Activated CD8-positive, alpha-beta memory T cell treated with anti-CD3 and anti-CD28 coated beads for 48 hours (primary cell): ENCODE measurements around the gene PYGO2.

Source experiments
- DNase-seq, 3 experiments: peaks; one replicate each; pipeline ENCODE4 v3.0.0-alpha.2; 2020; ENCODE audit warnings: low read depth in 2 of 3, low spot score in 2 of 3

Gene PYGO2

DNA sequence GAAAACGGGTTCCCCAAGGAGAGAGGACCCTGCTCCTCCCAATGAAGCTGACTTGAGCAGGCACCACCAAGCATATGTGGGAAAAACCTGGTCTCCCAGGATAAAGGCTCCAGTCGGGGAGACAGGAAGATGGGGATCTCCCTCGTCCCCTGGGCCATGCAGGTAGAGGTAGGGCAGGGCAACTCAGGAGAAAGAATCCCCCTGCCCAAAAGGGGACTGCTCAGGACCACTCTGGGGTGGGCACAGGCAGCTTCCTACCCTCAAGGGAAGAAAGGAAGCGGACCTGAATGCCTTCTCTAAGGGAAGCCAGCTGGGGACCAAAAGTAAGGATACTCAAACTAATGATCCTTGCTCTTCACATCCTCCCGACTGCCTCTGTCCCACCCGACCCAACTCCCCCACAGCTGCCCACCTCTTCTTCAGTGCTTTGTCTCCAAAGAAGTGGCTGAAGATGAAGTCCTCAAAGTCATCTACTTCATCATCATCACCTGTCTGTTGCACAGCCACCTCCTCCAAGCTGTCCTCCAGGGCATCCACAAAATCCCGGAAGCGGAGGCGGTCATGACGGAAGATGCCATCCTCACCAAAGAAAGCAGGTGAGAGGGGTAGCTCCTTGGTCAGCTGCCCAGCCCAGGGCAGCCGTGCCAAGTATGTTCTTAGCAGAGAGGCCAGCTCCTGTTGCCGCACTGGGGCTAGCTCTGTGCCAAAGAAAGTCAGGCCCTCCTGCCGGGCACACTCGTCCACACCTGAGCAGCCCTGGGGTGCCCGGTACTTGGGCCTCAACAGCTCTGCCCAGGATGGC is 16.2 kb downstream of the PYGO2 start:
- no peak for DNase-seq

- DNase-seq: no peak
Observed at GRCh38 chr1:154944401-154945159, 17.0 kb downstream of the PYGO2 start.

- no peak for DNase-seq
Observed at GRCh38 chr1:154943649-154944400, 17.8 kb downstream of the PYGO2 start.

- DNase-seq: no peak
Observed at GRCh38 chr1:154941333-154942013, 20.1 kb downstream of the PYGO2 start.

GRCh38 chr1:154940651-154941194 is 20.9 kb downstream of the PYGO2 start:
- DNase-seq: no peak

GRCh38 chr1:154940213-154940560 is 21.4 kb downstream of the PYGO2 start:
- DNase-seq: no peak

DNA sequence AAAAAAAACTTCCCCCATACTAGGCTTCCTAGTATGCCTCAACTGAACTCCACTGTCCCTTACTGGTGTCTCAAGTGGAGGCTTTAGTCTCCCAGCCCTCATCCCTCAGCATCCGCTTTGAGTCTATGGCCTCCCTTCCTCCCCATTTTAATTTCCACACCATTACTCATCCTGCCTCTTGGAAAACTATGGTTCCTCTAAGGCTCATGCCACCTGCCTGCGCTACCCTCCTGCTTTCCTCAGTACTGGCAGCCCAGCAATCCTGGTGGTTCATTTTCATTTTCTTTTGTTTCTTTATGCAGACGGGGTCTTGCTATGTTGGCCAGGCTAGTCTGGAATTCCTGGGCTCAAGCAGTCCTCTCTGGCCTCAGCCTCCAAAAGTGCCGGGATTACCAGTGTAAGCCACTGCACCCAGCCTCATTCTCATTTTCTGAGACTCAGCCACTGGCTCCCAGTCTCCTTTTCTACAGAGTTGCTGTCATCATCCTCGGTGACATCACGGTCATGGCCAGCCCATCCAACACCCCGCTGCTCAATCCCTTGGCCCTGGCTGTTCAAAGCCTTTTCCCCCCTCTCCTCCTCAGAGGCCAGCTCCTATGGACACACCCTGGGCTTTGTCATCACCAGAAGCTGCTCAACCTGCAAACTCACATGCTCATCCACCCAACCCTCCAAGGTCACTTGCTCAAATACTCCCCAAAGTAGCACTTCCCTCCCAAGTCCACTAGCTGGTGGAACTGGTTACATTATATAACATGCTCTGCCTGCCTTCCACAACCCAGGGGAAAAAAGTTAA is 22.8 kb downstream of the PYGO2 start:
- DNase-seq: no peak

- no peak for DNase-seq
Observed at GRCh38 chr1:154937988-154938386, 23.6 kb downstream of the PYGO2 start.

DNA sequence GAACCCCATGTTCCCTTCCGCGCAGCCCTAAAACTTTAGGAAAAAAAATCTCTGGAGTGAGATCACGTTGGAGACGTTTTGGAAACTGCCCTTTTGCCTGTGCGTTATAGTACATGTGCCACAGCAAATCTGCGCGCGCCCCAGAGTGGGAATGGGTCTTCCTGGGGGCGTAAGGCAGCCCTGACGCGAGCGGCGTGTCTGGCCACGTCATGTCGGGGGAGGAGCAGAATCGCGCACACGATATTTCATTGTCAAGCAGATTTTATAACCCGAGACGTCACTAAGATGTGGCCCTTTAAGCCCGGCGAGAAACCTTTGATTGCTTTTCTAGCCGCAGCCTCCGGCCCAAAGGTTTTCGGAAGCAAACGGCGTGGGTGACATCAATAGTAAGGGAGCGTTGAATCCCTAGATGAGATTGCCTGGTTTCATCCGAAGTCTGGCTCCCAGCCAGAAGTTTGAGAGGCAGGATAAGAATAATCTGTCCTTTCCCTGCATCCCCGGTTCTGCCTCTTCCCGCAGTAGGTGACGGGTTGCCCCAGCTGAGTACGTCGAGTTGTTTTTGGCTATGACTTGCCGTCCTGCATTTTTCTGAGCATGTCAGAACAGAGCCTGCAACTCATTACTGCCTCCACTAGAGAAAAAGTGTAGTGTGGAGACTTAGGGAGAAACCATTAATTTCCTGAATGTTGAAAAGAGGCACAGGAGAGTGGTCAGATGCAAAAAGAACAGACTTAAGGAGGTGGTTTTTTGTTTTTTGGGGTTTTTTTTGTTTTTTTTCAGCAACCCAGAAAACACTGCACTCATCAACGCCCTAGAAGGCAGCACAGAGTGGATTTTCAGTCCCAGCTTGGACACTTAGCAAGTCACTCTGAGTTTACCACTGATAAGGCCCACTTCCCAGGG is 24.2 kb downstream of the PYGO2 start:
- DNase-seq: peak in 2 of 3 experiments; percentile 68 to 75

DNA sequence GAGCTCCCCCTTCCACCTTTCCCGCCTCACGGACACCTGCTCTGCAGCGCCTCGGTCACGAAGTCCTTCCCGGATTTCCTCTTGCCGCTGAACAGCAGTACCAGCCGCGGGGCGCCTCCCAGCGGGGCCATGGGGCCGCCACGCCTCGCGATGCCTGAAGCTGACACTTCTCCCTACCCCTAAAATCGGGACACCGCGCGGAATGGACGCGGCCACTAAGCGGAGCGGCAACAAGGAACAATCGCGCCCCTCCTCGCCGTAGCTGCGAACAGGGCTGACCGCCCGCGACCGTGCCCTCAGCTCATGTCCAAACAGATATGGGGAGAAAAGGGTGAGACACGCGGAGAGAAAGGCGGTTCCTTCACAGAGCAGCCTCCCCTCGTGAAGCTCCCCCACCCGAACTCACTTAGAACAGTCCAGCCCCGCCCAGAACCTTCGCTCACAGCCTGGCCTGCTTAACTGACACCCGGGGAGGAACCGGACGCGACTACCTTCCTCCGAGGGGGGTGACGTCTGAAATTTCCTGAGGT is 25.0 kb downstream of the PYGO2 start, which contains the start of gene PMVK:
PMVK (minus strand) TSS at position 165 of the 530 bp plus-strand sequence; CDS start at position 131, 34 bp downstream.
- DNase-seq: peak; percentile 79 to 88 (median 80)

DNA sequence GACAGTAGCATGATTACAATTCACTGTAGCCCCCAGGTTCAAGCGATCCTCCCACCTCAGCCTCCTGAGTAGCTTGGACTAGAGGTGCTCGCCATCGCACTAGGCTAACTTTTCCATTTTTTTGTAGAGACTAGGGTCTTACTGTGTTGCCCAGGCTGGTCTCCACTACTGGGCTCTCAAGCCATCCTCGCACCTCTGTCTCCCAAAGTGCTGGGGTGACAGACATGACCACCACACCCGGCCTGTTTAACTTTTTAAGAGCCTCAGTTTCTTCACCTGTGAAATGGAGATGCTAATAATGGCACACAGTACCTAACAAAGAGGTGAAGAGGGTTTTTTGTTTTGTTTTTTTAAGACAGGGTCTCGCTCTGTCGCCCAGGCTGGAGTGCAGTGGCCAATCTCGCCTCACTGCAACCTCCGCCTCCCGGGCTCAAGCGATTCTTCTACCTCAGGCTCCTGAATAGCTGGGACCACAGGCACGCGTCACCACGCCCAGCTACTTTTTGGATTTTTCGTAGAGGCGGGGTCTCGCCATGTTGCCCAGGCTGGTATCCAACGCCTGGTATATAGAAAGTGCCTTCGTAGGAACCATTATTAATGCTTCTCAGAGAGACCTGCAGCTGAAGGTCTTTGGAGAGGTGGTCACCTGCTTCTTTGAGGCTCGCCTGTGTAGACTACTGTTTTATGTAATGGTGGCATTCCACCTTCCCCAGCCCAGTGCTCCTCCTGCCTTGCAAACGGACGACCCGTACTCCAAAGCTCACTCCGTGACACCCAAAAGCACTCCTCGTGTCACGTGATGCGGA is 25.6 kb downstream of the PYGO2 start:
- no peak for DNase-seq

GRCh38 chr1:154934358-154934948 is 27.1 kb downstream of the PYGO2 start:
- no peak for DNase-seq

- no peak for DNase-seq
Observed at GRCh38 chr1:154931940-154932487, 29.6 kb downstream of the PYGO2 start.

GRCh38 chr1:154926201-154926600 is 35.4 kb downstream of the PYGO2 start:
- no peak for DNase-seq

- DNase-seq: no peak
Observed at GRCh38 chr1:154925335-154926170, 36.0 kb downstream of the PYGO2 start.

DNA sequence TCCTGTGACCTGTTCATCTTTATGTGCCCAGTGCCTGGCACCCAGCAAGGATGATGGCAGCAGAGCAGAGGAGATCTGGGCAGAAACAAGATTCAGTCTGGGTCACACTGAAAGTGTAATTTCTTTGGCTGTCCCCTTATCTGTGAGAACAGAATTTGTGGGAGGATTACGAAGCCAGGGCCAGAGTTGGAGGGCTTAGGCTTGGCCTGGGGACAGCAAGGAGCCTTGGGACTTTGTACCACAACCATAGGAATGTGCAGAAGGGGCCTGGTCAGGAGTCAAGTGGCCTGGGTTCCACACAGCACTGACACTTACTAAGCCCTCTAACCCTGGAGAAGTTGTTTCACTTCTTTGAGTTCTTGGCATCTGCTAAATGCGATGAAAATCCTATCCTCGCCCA is 37.9 kb downstream of the PYGO2 start:
- DNase-seq: no peak
